Measurements from ENCODE around the gene MAP3K13. TPM values are rescaled to one million over a fixed set of nuclear protein-coding genes. Genes with fewer than 3 reads are reported as not detected.

MAP3K13 gene
- total and polyA plus RNA-seq, 8 donors = 17.2 to 43.1 (median 23.3) TPM

- Histone ChIP-seq H3K9me3 (no peaks in the 10 kb centered on the region), H3K4me1 (no peaks in the 10 kb centered on the region), H3K27me3 (no peaks in the 10 kb centered on the region), H3K4me3 (no peak overlapping the region), H3K36me3 (peaks cover 0 to 5% (median 0%) of the 10 kb centered on the region in 3 donors), H3K27ac (no peak overlapping the region)
- ATAC-seq (no peak), FAIRE-seq (no peak), DNase-seq (no peak)
- intact Hi-C loops (cut with DNase I) = no loop called here
- WGBS, 2 donors = 83 to 86% methylated on average over 7 of the region's 7 CpGs
- TF ChIP-seq, protein P1, sequence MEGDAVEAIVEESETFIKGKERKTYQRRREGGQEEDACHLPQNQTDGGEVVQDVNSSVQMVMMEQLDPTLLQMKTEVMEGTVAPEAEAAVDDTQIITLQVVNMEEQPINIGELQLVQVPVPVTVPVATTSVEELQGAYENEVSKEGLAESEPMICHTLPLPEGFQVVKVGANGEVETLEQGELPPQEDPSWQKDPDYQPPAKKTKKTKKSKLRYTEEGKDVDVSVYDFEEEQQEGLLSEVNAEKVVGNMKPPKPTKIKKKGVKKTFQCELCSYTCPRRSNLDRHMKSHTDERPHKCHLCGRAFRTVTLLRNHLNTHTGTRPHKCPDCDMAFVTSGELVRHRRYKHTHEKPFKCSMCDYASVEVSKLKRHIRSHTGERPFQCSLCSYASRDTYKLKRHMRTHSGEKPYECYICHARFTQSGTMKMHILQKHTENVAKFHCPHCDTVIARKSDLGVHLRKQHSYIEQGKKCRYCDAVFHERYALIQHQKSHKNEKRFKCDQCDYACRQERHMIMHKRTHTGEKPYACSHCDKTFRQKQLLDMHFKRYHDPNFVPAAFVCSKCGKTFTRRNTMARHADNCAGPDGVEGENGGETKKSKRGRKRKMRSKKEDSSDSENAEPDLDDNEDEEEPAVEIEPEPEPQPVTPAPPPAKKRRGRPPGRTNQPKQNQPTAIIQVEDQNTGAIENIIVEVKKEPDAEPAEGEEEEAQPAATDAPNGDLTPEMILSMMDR (IDR thresholded peaks at IDR 0.05) = no peak
Measured at GRCh38 chr3:185521349-185522138, 158.6 kb downstream of the MAP3K13 start.

- TF ChIP-seq, protein P1 (IDR thresholded peaks at IDR 0.05) = no peak
- no peaks in the 10 kb centered on the region for H3K4me1 ChIP-seq
- no peaks in the 10 kb centered on the region for H3K9me3 ChIP-seq
- H3K27ac ChIP-seq = no peak overlapping the region
- WGBS, 2 donors = 74% methylated on average over 2 of the region's 2 CpGs
- no peak overlapping the region for H3K4me3 ChIP-seq
- peaks cover 0 to 5% (median 0%) of the 10 kb centered on the region in 3 donors for H3K36me3 ChIP-seq
- no peak for DNase-seq
- intact Hi-C loops (cut with DNase I) = no loop called here
- H3K27me3 ChIP-seq = no peaks in the 10 kb centered on the region
- no peak for ATAC-seq
- FAIRE-seq = peak; percentile 93
Measured at GRCh38 chr3:185526349-185526951, 163.5 kb downstream of the MAP3K13 start.

DNA sequence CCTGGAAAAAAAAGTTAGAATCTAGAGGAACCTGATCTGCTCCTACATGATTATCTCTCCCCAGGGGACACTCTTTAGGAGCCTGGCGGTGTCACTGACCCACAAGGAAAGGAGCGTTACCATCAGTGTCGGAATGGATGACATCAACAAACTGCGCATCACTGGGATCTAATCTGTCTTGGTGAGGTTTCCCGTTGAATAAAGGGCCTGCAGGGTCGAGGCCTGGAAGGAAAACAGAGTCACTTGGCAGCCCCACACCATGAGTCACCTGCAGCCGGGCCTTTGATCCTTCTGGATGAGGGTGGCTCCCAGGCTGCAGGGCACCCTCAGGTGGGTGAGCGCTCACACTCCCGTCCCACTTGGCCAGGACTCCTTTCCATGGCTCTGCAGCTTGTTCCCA, 164.4 kb downstream of the MAP3K13 start:
- ATAC-seq = peak in 1 of 4 donors; percentile 36

DNA sequence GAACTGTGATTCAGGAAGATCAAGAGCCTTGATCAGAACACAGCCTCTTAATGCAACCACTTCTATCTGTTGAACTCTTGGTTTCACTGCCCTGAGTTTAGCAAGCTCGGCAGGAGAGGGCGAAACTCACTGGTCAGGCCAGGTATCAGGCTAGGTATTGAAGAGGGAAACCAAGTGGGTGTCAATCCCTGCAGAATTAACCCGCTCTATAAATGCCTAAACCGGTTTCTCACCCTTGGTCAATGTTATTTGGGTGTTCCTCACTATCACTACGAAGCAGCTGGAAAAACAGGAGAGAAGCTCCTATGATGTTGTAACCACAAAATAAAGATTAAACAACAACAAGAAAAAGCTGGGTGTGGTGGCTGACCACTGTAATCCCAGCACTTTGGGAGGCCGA, 165.6 kb downstream of the MAP3K13 start:
- Histone ChIP-seq H3K27me3 (no peaks in the 10 kb centered on the region), H3K4me1 (no peaks in the 10 kb centered on the region), H3K27ac (no peak overlapping the region), H3K9me3 (no peaks in the 10 kb centered on the region), H3K4me3 (no peak overlapping the region), H3K36me3 (peaks cover 0 to 5% (median 0%) of the 10 kb centered on the region in 3 donors)
- WGBS, 2 donors = 85 to 86% methylated on average over 6 of the region's 6 CpGs
- no peak for ATAC-seq
- no peak for FAIRE-seq
- DNase-seq = no peak
- TF ChIP-seq, protein P1 (IDR thresholded peaks at IDR 0.05) = no peak
- intact Hi-C loops (cut with DNase I) = no loop called here

More for the DNA sequence above, 164.4 kb downstream of the MAP3K13 start:
- no peaks in the 10 kb centered on the region for H3K9me3 ChIP-seq
- intact Hi-C loops (cut with DNase I) = no loop called here
- no peaks in the 10 kb centered on the region for H3K4me1 ChIP-seq
- TF ChIP-seq, protein P1 (IDR thresholded peaks at IDR 0.05) = no peak
- no peak overlapping the region for H3K4me3 ChIP-seq
- no peak for FAIRE-seq
- DNase-seq = no peak
- no peaks in the 10 kb centered on the region for H3K27me3 ChIP-seq
- 79 to 82% methylated on average over 9 of the region's 9 CpGs for WGBS, 2 donors
- peaks cover 0 to 5% (median 0%) of the 10 kb centered on the region in 3 donors for H3K36me3 ChIP-seq
- no peak overlapping the region for H3K27ac ChIP-seq

GRCh38 chr3:185530856-185531255, 167.9 kb downstream of the MAP3K13 start:
- no peak for DNase-seq
- H3K36me3 ChIP-seq = no peaks in the 10 kb centered on the region
- H3K4me1 ChIP-seq = no peaks in the 10 kb centered on the region
- ATAC-seq = no peak
- H3K27me3 ChIP-seq = no peaks in the 10 kb centered on the region
- TF ChIP-seq, protein P1 (IDR thresholded peaks at IDR 0.05) = no peak
- intact Hi-C loops (cut with DNase I) = no loop called here
- no peak overlapping the region for H3K4me3 ChIP-seq
- no peaks in the 10 kb centered on the region for H3K9me3 ChIP-seq
- no peak for FAIRE-seq
- 49 to 52% methylated on average over 5 of the region's 5 CpGs for WGBS, 2 donors
- H3K27ac ChIP-seq = no peak overlapping the region
